HepG2 (cell line): ENCODE data around the gene ENTPD7. TPM values are rescaled to one million over a fixed set of nuclear protein-coding genes. Genes with fewer than 3 reads are reported as not detected.
A peak's percentile ranks its signal among the peaks of the same experiment; 100 is the strongest.

Experiments used
- AGO1 ChIP-seq: fragments of 200-400 bp; formaldehyde crosslinking; IDR thresholded peaks from 2 replicates; pipeline ENCODE4 v1.6.1; 2017; ENCODE audit warnings: mild to moderate bottlenecking, low read depth, low read length, moderate library complexity; ENCODE audit not compliant: poor library complexity, severe bottlenecking
- ETV6 ChIP-seq: sonication (generic); formaldehyde crosslinking; conservative IDR thresholded peaks from 2 replicates; pipeline ENCODE4 v1.4.0; 2020; ENCODE audit warnings: missing genetic modification reagents
- HIVEP1 ChIP-seq: sonication (generic); formaldehyde crosslinking; IDR thresholded peaks from 2 replicates; pipeline ENCODE4 v1.4.0; 2020; ENCODE audit warnings: mild to moderate bottlenecking, missing genetic modification reagents
- IRF2 ChIP-seq: IDR thresholded peaks from 2 replicates; pipeline ENCODE4 v1.6.1; 2018; ENCODE audit warnings: missing genetic modification reagents, missing compliant biosample characterization
- JDP2 ChIP-seq: sonication (generic); formaldehyde crosslinking; IDR thresholded peaks from 2 replicates; pipeline ENCODE4 v1.8.1; 2022; ENCODE audit warnings: missing genetic modification reagents, borderline replicate concordance
- RFXAP ChIP-seq: sonication (generic); formaldehyde crosslinking; IDR thresholded peaks from 2 replicates; pipeline ENCODE4 v1.4.0; 2020; ENCODE audit warnings: missing genetic modification reagents, borderline replicate concordance
- SALL1 ChIP-seq: sonication (generic); formaldehyde crosslinking; IDR thresholded peaks from 2 replicates; pipeline ENCODE4 v1.8.0; 2022; ENCODE audit warnings: mild to moderate bottlenecking, missing genetic modification reagents
- ZFP36 ChIP-seq: fragments of 150-350 bp; IDR thresholded peaks from 2 replicates; pipeline ENCODE4 v1.6.1; 2018; ENCODE audit warnings: borderline replicate concordance, low read length, low read depth; ENCODE audit not compliant: partially characterized antibody
- ZNF570 ChIP-seq: sonication (generic); formaldehyde crosslinking; IDR thresholded peaks from 2 replicates; pipeline ENCODE4 v1.4.0; 2020; ENCODE audit warnings: mild to moderate bottlenecking, missing genetic modification reagents, borderline replicate concordance
- ZNF703 ChIP-seq: sonication (generic); formaldehyde crosslinking; IDR thresholded peaks from 2 replicates; pipeline ENCODE4 v1.5.1; 2020; ENCODE audit warnings: missing genetic modification reagents, mild to moderate bottlenecking, moderate library complexity, borderline replicate concordance
- polyA plus RNA-seq, 8 experiments: library from polyadenylated mRNA; depleted of rRNA in 3 of 8; stranded (reverse) in 7 of 8; unstranded in 1 of 8; fragments of >200 nt; fragmentation: Illumina TruSeq in 4 of 8; extraction: Trizol in 4 of 8; gene quantifications; 2 replicates each; pipeline versions ENCODE4 v1.2.1 to v1.2.3, GENCODE V29; 2011 to 2016; ENCODE audit warnings: low read depth in 4 of 8, missing spikeins in 1 of 8, mixed read lengths in 1 of 8; ENCODE audit not compliant: insufficient read depth in 1 of 8
- total RNA-seq, 5 experiments: library from RNA; depleted of rRNA; stranded (reverse); fragments of >200 nt; fragmentation: Illumina TruSeq; extraction: Trizol; gene quantifications; 2 replicates each; pipeline ENCODE4 v1.2.3, GENCODE V29; 2016; ENCODE audit warnings: low read depth in 1 of 5
- TF ChIP-seq, protein P1 (sequence below): sonication (generic); formaldehyde crosslinking; IDR thresholded peaks from 2 replicates; pipeline ENCODE4 v1.5.0; 2020; ENCODE audit warnings: missing genetic modification reagents
- TF ChIP-seq, protein P2 (sequence below): sonication (generic); formaldehyde crosslinking; IDR thresholded peaks from 2 replicates; pipeline ENCODE4 v1.5.0; 2020; ENCODE audit warnings: mild to moderate bottlenecking, missing genetic modification reagents
- TF ChIP-seq, protein P3 (sequence below): sonication (generic); formaldehyde crosslinking; IDR thresholded peaks from 2 replicates; pipeline ENCODE4 v1.4.0; 2020; ENCODE audit warnings: missing genetic modification reagents, mild to moderate bottlenecking, borderline replicate concordance
- TF ChIP-seq, protein P4 (sequence below): sonication (generic); formaldehyde crosslinking; IDR thresholded peaks from 2 replicates; pipeline ENCODE4 v1.4.0; 2020; ENCODE audit warnings: mild to moderate bottlenecking, missing genetic modification reagents

The ENTPD7 gene
- total and polyA plus RNA-seq, 2 of the 13 experiments (the other 11 are each of a cell fraction or from before 2014, with no cell fraction given) = 7.6 to 36.5 TPM

DNA sequence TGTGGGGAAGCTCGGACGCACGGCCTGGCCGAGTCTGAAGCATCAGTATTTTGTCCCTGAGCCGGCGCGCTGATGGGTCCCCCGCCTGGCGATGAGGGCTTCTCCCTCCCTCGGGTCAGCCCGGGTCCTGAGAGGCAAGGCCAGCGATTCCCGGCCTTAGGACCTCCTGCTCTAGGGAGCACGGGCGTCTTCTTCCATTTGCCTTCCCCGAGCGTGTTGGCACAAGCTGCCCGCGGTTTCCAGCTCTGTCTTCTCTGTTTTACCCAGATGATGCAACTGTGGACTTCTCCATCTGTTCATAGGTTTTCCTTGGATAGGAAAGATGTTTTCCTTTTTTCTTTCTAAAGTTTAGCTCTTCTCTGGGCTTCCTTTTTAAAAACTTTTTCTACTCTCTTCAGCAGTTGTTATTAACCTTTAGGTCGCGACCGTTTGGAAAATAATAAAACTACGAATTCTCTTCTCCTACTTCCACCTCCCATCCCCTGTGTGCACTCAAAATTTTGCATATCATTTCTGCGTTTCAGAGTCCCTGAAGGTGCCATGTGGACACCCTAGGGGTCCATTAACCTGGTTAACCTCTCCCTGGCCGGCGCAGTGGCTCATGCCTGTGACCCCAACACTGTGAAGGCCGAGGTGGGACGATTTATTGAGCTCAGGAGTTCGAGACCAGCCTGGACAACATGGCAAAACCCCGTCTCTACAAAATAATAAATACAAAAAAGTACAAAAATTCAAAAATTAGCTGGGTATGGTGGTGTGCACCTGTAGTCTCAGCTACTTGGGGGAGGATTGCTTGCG is 37.7 kb upstream of the ENTPD7 start (continued):
- TF ChIP-seq JDP2 (CRISPR knock-in tag) = no peak
- TF ChIP-seq ZNF570 (CRISPR knock-in tag) = no peak
- TF ChIP-seq, protein P1, sequence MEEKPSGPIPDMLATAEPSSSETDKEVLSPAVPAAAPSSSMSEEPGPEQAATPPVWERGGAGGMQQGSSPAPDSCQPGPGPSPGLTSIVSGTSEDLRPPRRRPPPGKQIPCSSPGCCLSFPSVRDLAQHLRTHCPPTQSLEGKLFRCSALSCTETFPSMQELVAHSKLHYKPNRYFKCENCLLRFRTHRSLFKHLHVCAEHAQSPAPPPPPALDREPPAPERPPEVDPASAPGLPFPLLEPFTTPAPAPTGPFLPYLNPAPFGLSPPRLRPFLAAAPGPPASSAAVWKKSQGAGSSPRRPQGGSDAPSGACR (CRISPR knock-in tag) = no peak
- TF ChIP-seq SALL1 = no peak
- TF ChIP-seq, protein P2, sequence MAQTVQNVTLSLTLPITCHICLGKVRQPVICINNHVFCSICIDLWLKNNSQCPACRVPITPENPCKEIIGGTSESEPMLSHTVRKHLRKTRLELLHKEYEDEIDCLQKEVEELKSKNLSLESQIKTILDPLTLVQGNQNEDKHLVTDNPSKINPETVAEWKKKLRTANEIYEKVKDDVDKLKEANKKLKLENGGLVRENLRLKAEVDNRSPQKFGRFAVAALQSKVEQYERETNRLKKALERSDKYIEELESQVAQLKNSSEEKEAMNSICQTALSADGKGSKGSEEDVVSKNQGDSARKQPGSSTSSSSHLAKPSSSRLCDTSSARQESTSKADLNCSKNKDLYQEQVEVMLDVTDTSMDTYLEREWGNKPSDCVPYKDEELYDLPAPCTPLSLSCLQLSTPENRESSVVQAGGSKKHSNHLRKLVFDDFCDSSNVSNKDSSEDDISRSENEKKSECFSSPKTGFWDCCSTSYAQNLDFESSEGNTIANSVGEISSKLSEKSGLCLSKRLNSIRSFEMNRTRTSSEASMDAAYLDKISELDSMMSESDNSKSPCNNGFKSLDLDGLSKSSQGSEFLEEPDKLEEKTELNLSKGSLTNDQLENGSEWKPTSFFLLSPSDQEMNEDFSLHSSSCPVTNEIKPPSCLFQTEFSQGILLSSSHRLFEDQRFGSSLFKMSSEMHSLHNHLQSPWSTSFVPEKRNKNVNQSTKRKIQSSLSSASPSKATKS (CRISPR knock-in tag) = peak; percentile 31; the same call in 1 of the 2 replicates
- TF ChIP-seq, protein P3, sequence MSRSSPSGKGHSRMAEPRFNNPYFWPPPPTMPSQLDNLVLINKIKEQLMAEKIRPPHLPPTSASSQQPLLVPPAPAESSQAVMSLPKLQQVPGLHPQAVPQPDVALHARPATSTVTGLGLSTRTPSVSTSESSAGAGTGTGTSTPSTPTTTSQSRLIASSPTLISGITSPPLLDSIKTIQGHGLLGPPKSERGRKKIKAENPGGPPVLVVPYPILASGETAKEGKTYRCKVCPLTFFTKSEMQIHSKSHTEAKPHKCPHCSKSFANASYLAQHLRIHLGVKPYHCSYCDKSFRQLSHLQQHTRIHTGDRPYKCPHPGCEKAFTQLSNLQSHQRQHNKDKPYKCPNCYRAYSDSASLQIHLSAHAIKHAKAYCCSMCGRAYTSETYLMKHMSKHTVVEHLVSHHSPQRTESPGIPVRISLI (CRISPR knock-in tag) = no peak
- 0 out of 2 replicates have a peak, but pooled peaks have one; percentile 26 for TF ChIP-seq ETV6 (CRISPR knock-in tag)
- no peak for TF ChIP-seq RFXAP (CRISPR knock-in tag)
- no peak for TF ChIP-seq AGO1
- TF ChIP-seq ZFP36 = no peak
- peak; percentile 3; the same call in 1 of the 2 replicates for TF ChIP-seq HIVEP1 (CRISPR knock-in tag)
- TF ChIP-seq ZNF703 = no peak
- TF ChIP-seq IRF2 = no peak
- TF ChIP-seq, protein P4, sequence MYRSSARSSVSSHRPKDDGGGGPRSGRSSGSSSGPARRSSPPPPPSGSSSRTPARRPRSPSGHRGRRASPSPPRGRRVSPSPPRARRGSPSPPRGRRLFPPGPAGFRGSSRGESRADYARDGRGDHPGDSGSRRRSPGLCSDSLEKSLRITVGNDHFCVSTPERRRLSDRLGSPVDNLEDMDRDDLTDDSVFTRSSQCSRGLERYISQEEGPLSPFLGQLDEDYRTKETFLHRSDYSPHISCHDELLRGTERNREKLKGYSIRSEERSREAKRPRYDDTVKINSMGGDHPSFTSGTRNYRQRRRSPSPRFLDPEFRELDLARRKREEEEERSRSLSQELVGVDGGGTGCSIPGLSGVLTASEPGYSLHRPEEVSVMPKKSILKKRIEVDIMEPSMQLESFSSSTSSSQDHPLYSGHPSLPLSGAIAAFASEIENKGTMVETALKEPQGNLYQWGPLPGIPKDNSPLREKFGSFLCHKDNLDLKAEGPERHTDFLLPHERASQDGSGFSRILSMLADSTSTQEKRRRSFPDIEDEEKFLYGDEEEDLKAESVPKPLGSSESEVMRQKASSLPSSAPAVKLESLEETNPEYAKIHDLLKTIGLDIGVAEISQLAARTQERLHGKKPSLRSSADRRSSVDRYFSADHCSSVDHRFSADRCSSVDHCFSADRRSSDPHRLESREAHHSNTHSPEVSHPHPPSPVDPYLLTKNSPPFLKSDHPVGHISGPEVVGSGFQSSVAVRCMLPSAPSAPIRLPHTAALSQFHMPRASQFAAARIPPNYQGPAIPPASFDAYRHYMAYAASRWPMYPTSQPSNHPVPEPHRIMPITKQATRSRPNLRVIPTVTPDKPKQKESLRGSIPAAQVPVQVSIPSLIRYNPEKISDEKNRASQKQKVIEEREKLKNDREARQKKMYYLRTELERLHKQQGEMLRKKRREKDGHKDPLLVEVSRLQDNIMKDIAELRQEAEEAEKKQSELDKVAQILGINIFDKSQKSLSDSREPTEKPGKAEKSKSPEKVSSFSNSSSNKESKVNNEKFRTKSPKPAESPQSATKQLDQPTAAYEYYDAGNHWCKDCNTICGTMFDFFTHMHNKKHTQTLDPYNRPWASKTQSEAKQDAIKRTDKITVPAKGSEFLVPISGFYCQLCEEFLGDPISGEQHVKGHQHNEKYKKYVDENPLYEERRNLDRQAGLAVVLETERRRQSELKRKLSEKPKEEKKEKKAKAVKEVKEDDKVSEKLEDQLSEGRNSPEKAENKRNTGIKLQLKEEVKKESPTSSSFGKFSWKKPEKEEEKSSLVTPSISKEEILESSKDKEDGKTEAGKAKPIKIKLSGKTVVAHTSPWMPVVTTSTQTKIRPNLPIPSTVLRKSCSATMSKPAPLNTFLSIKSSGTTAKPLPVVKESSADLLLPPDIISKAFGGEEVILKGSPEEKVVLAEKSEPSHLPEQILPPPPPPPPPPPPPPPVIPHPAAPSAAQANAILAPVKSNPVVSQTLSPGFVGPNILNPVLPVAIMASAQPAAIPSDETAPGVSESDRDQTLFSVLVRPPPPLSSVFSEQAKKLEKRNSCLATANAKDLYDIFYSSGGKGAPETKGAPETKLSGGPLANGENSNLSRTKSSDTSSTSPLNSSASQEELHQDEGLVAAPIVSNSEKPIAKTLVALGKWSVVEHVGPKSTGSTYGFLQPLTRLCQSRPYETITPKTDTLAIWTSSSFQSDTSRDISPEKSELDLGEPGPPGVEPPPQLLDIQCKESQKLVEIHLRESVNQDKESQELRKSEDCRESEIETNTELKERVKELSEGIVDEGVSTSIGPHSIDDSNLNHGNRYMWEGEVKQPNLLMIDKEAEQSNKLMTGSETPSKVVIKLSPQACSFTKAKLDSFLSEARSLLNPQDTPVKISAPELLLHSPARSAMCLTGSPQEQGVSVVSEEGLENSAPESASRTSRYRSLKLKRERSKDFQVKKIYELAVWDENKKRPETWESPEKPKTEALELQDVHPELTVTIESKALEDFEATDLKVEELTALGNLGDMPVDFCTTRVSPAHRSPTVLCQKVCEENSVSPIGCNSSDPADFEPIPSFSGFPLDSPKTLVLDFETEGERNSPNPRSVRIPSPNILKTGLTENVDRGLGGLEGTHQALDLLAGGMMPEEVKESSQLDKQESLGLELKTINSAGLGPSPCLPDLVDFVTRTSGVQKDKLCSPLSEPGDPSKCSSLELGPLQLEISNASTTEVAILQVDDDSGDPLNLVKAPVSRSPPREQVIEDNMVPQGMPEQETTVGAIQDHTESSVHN (CRISPR knock-in tag) = 0 out of 2 replicates have a peak, but pooled peaks have one; percentile 6
